Endothelial cell of umbilical vein (primary cell): ENCODE measurements around the gene UNC45A. TPM values are rescaled to one million over a fixed set of nuclear protein-coding genes. Genes with fewer than 3 reads are reported as not detected.

Experiments used
- BruUV-seq: library from RNA; stranded (reverse); fragments of 400-500 nt; replicated peaks from 2 replicates; lab custom pipeline; 2021; lab: Mats Ljungman, UMichigan
- CTCF ChIA-PET: fragments of 300-600, 350-600 bp; sonication (Branson Sonifier 250); formaldehyde crosslinking; loops from one replicate; lab custom pipeline; 2021; ENCODE audit warnings: antibody characterized with exemption, inconsistent platforms; lab: Charles Lee
- POLR2A ChIA-PET: fragments of 300-600, 350-600 bp; sonication (Branson Sonifier 250); formaldehyde crosslinking; loops from one replicate; lab custom pipeline; 2021; ENCODE audit warnings: antibody characterized with exemption, inconsistent platforms; lab: Charles Lee
- DNase-seq: peaks from one replicate; pipeline ENCODE4 v3.0.0-alpha.2; 2011; ENCODE audit warnings: low read depth, low spot score
- FAIRE-seq: peaks from 2 replicates; lab custom pipeline; 2011; peaks lifted over from hg19 to GRCh38; lab: Jason Lieb, UNC
- H2AFZ ChIP-seq: 2 replicates; pipeline ENCODE4 v1.6.0; 2012; ENCODE audit warnings: low read depth, low read length, control low read depth, inconsistent platforms
- H3K27ac ChIP-seq: 2 replicates; pipeline ENCODE4 v1.5.1; 2011; ENCODE audit warnings: low read depth, mild to moderate bottlenecking, control low read depth, low read length, moderate library complexity; ENCODE audit not compliant: insufficient read depth
- H3K27me3 ChIP-seq, 2 experiments: 2 replicates each; pipeline versions ENCODE4 v1.6.0 to v1.6.1; 2011; ENCODE audit warnings: low read length in 2 of 2, mixed read lengths in 1 of 2; ENCODE audit not compliant: control insufficient read depth in 2 of 2, insufficient read depth in 2 of 2
- H3K36me3 ChIP-seq, 2 experiments: 2 replicates in 1 of 2; 3 replicates in 1 of 2; pipeline ENCODE4 v1.5.1; 2011; ENCODE audit warnings: low read length in 2 of 2, mild to moderate bottlenecking in 1 of 2, moderate library complexity in 1 of 2; ENCODE audit not compliant: control insufficient read depth in 2 of 2, insufficient read depth in 2 of 2; ENCODE audit errors: extremely low read depth in 1 of 2
- H3K4me1 ChIP-seq: 3 replicates; pipeline ENCODE4 v1.5.1; 2011; ENCODE audit warnings: mild to moderate bottlenecking, low read length; ENCODE audit not compliant: control insufficient read depth, insufficient read depth; ENCODE audit errors: extremely low read depth
- H3K4me2 ChIP-seq: 2 replicates; pipeline ENCODE4 v1.6.1; 2011; ENCODE audit warnings: low read length, control low read depth, mixed read lengths; ENCODE audit not compliant: insufficient read depth
- H3K4me3 ChIP-seq, 3 experiments: fragments of 200-600 bp in 1 of 3; sonication (generic), shearing (Covaris generic) in 1 of 3; replicated peaks in 1 of 3; 2 replicates each; pipeline ENCODE4 v1.5.1; 2011 to 2016; ENCODE audit warnings: control low read depth in 3 of 3, low read length in 3 of 3, mild to moderate bottlenecking in 2 of 3, inconsistent platforms in 1 of 3, low read depth in 1 of 3, moderate library complexity in 1 of 3; ENCODE audit not compliant: insufficient read depth in 1 of 3
- H3K79me2 ChIP-seq: 2 replicates; pipeline ENCODE4 v1.6.0; 2012; ENCODE audit warnings: low read length, inconsistent platforms; ENCODE audit not compliant: control insufficient read depth, insufficient read depth
- H3K9ac ChIP-seq: replicated peaks from 2 replicates; pipeline ENCODE3; 2011; ENCODE audit warnings: low read length, control low read depth; ENCODE audit not compliant: insufficient read depth; ENCODE audit errors: extremely low read depth
- H3K9me1 ChIP-seq: replicated peaks from 3 replicates; pipeline ENCODE4 v1.6.0; 2011; ENCODE audit warnings: mild to moderate bottlenecking, low read length; ENCODE audit not compliant: control insufficient read depth, insufficient read depth; ENCODE audit errors: extremely low read depth
- H3K9me3 ChIP-seq: replicated peaks from 2 replicates; pipeline ENCODE4 v1.5.1; 2012; ENCODE audit warnings: low read length, inconsistent platforms; ENCODE audit not compliant: control insufficient read depth, insufficient read depth
- H4K20me1 ChIP-seq: replicated peaks from 2 replicates; pipeline ENCODE3; 2011; ENCODE audit warnings: mild to moderate bottlenecking, low read length; ENCODE audit not compliant: control insufficient read depth, insufficient read depth; ENCODE audit errors: extremely low read depth
- CTCF ChIP-seq, 2 donors: IDR thresholded peaks; 1 replicate in 1 of 2; 2 replicates in 1 of 2; pipeline ENCODE4 v1.5.1; 2011; ENCODE audit warnings: low read length in 2 of 2, mild to moderate bottlenecking in 2 of 2, moderate library complexity in 2 of 2, control low read depth in 1 of 2, inconsistent platforms in 1 of 2, low read depth in 1 of 2; ENCODE audit not compliant: insufficient read depth in 1 of 2; ENCODE audit errors: extremely low read depth in 1 of 2
- EZH2 ChIP-seq: IDR thresholded peaks from 2 replicates; pipeline ENCODE4 v1.6.1; 2012; ENCODE audit warnings: borderline replicate concordance, low read depth, mild to moderate bottlenecking, moderate library complexity, low read length, inconsistent platforms; ENCODE audit not compliant: severe bottlenecking
- FOS ChIP-seq: IDR thresholded peaks from 2 replicates; pipeline ENCODE4 v1.6.1; 2011; ENCODE audit warnings: mild to moderate bottlenecking, low read length, moderate library complexity, borderline replicate concordance; ENCODE audit not compliant: insufficient read depth
- GATA2 ChIP-seq: IDR thresholded peaks from 2 replicates; pipeline ENCODE4 v1.7.0; 2011; ENCODE audit warnings: low read depth, mild to moderate bottlenecking, moderate library complexity, mixed read lengths, low read length; ENCODE audit not compliant: insufficient read length, insufficient read depth
- MAX ChIP-seq: IDR thresholded peaks from 2 replicates; pipeline ENCODE4 v1.6.1; 2011; ENCODE audit not compliant: insufficient read depth, insufficient read length
- MYC ChIP-seq: IDR thresholded peaks from one replicate; pipeline ENCODE4 v1.6.1; 2011; ENCODE audit warnings: mild to moderate bottlenecking, low read depth, low read length
- POLR2A ChIP-seq: IDR thresholded peaks from 2 replicates; pipeline ENCODE4 v1.6.1; 2012; ENCODE audit warnings: low read depth, mild to moderate bottlenecking, control low read depth, low read length
- POLR2AphosphoS5 ChIP-seq: IDR thresholded peaks from 2 replicates; pipeline ENCODE4 v1.6.1; 2012; ENCODE audit warnings: low read depth, mild to moderate bottlenecking, control low read depth, low read length, moderate library complexity; ENCODE audit not compliant: insufficient read depth
- dilution Hi-C: fragments of 300-500 bp; cut with MboI; formaldehyde crosslinking; loops from one replicate; pipeline ENCODE4 v1.15.0; 2019; ENCODE audit warnings: low sequenced_read_pairs; ENCODE audit not compliant: extremely low pct_ligation_motif_present
- intact Hi-C: fragments of 100-400 bp; cut with micrococcal nuclease; formaldehyde crosslinking; loops from one replicate; pipeline ENCODE4 v1.10.0; 2022
- polyA plus RNA-seq, 4 experiments: library from polyadenylated mRNA; depleted of rRNA in 3 of 4; stranded (reverse) in 3 of 4; unstranded in 1 of 4; fragments of >200 nt; gene quantifications; 2 replicates each; pipeline versions ENCODE4 v1.2.1 to v1.2.3, GENCODE V29; 2011 to 2012; ENCODE audit warnings: missing spikeins in 1 of 4
- total RNA-seq: library from RNA; stranded (reverse); gene quantifications from 2 replicates; pipeline ENCODE4 v1.2.3, GENCODE V29; 2021

UNC45A gene
- total and polyA plus RNA-seq, 2 donors (not counting 3 experiments of a cell fraction or from before 2014, with no cell fraction given), result 103 to 106 TPM

- peaks cover under 1 to 37% of the 10 kb centered on the region in 2 experiments for H3K36me3 ChIP-seq
- H3K9me3 ChIP-seq, result no peaks in the 10 kb centered on the region
- ChIA-PET POLR2A (no interaction called here), CTCF (interaction anchor here (3.4 to 7.3 kb wide), 2 partner anchors 20 to 26 kb away, joined by 18 to 57 read pairs; partner anchors contain the start of gene HDDC3)
- H3K9ac ChIP-seq, result no peak overlapping the region
- no peak overlapping the region for H2AFZ ChIP-seq
- no peak for FAIRE-seq
- no peaks in the 10 kb centered on the region for H3K27me3 ChIP-seq
- H3K4me1 ChIP-seq, result peaks cover 17% of the 10 kb centered on the region
- TF ChIP-seq GATA2 (no peak), EZH2 (no peak), POLR2A (no peak), MAX (no peak), MYC (no peak), POLR2AphosphoS5 (no peak), CTCF (IDR thresholded peaks at IDR 0.05; ENCODE audit: extremely low read depth in 1 of 2, insufficient read depth in 1 of 2, low read depth in 1 of 2, low read length in 2 of 2) (no peak), FOS (no peak)
- no peak overlapping the region for H3K4me3 ChIP-seq
- TSS peak; percentile 10 for BruUV-seq
- intact Hi-C loops (no loop called here), dilution Hi-C loops (no loop called here)
- no peak for DNase-seq
- peaks cover 4% of the 10 kb centered on the region for H3K79me2 ChIP-seq
- no peaks in the 10 kb centered on the region for H3K9me1 ChIP-seq
- H3K27ac ChIP-seq, result no peak overlapping the region
- H3K4me2 ChIP-seq, result no peak overlapping the region
- no peaks in the 10 kb centered on the region for H4K20me1 ChIP-seq
These were observed 29.5 kb upstream of the UNC45A start for GRCh38 chr15:90905306-90906180.
